Ovary (tissue), 9 donors: Measurements from ENCODE around the gene VPS29. TPM values are rescaled to one million over a fixed set of nuclear protein-coding genes. Genes with fewer than 3 reads are reported as not detected.
A peak's percentile ranks its signal among the peaks of the same experiment; 100 is the strongest.

Experiments
- DNase-seq, 5 donors: peaks; one replicate each; pipeline ENCODE4 v3.0.0-alpha.2; 2019 to 2020
- H3K27ac ChIP-seq, 2 donors: fragments of 200-600 bp; one replicate each; pipeline versions ENCODE4 v1.5.1 to v1.8.0; 2019 to 2022
- H3K27me3 ChIP-seq: fragments of 200-600 bp; one replicate; pipeline ENCODE4 v1.8.0; 2022
- H3K36me3 ChIP-seq: fragments of 200-600 bp; sonication (generic); one replicate; pipeline ENCODE4 v1.5.1; 2019
- H3K4me1 ChIP-seq: one replicate; pipeline ENCODE4 v1.8.1; 2013; ENCODE audit warnings: mild to moderate bottlenecking, moderate library complexity; ENCODE audit not compliant: insufficient read depth
- H3K4me3 ChIP-seq: fragments of 200-600 bp; sonication (generic); one replicate; pipeline ENCODE4 v1.5.1; 2017
- H3K9me3 ChIP-seq, 2 donors: fragments of 200-600 bp in 1 of 2; sonication (generic) in 1 of 2; one replicate each; pipeline versions ENCODE4 v1.5.1 to v1.8.1; 2013 to 2019; ENCODE audit warnings: mild to moderate bottlenecking in 1 of 2, moderate library complexity in 1 of 2
- EP300 ChIP-seq: sonication (generic); formaldehyde crosslinking; IDR thresholded peaks from one replicate; pipeline ENCODE4 v1.6.1; 2017; ENCODE audit warnings: antibody characterized with exemption
- POLR2A ChIP-seq: fragments of 450-650 bp; IDR thresholded peaks from one replicate; pipeline ENCODE4 v1.6.1; 2017; ENCODE audit warnings: antibody characterized with exemption, mild to moderate bottlenecking, moderate library complexity
- WGBS, 3 donors: extraction: QIAGEN DNeasy Blood & Tissue Kit in 1 of 3; methylation state at CpG; one replicate each; pipeline versions ENCODE4 v1.1.5 to v1.1.7; 2013 to 2017; 5-methylcytosine and 5-hydroxymethylcytosine counted together
- intact Hi-C, 4 donors: fragments of 100-400 bp; cut with DNase I; formaldehyde crosslinking; loops; one replicate each; pipeline versions ENCODE4 v1.11.0 to v1.15.1; 2022 to 2023
- polyA plus RNA-seq, 2 donors: library from polyadenylated mRNA; stranded (reverse); fragments of 200-250 nt in 1 of 2; fragments of 350-450 nt in 1 of 2; fragmentation: Illumina TruSeq in 1 of 2; extraction: RNeasy Lipid Tissue Mini Kit (QIAGEN cat#74804) in 1 of 2; gene quantifications; one replicate each; pipeline ENCODE4 v1.2.3, GENCODE V29; 2013 to 2014
- total RNA-seq, 7 donors: library from RNA; depleted of rRNA in 2 of 7; stranded (reverse); fragments of >200 nt in 2 of 7; fragmentation: NEBNext Ultra II Directional in 3 of 7; extraction: Animal tissue kit (Norgen Biotek cat#: 25700) in 3 of 7; gene quantifications; one replicate each; pipeline versions ENCODE4 v1.1.0 to v1.2.4, GENCODE V29; 2016 to 2023
- TF ChIP-seq, protein P1 (sequence below), 3 donors: fragments of 450-650 bp in 2 of 3; fragments of 200-600 bp in 1 of 3; IDR thresholded peaks; one replicate each; pipeline versions ENCODE4 v1.5.1 to v1.8.0; 2016 to 2022; ENCODE audit warnings: antibody characterized with exemption in 3 of 3, mild to moderate bottlenecking in 1 of 3
- donor health status: DM: no; HTN: no; CAD: no; lungs with moderate emphysema.
- donor health status: DM: no; HTN: no; CAD: no.
- donor health status: Bipolar disorder and iron deficiency.
- donor health status: DM: yes; HTN: yes; CAD: no.
- donor health status: DM: no; HTN: no; CAD: no.
- donor health status: DM: yes; HTN: yes; CAD: no.

The VPS29 gene
- total and polyA plus RNA-seq, 9 donors, result 51.3 to 134 (median 82.8) TPM

DNA sequence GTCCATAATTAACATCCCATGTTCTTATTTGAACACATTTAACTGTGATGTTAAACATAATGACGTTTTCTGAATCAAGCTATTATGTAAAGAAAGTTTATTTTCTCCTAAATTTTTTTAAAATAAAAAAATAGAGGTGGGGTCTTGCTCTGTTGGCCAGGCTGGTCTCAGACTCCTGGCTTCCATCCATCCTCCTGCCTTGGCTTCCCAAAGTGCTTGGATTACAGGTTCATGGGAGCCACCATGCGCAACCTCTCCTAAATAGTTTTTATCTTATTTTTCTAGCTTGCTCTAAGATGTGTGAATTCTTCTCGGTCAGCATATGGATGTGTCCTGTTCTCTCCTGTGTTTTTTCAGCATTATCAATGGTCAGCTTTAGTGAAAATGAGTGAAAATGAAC is 3.4 kb upstream of the VPS29 start:
- Histone ChIP-seq H3K27ac (no peak overlapping the region), H3K4me1 (peaks cover 6% of the 10 kb centered on the region), H3K27me3 (no peaks in the 10 kb centered on the region), H3K4me3 (no peak overlapping the region), H3K9me3 (no peaks in the 10 kb centered on the region), H3K36me3 (no peaks in the 10 kb centered on the region)
- DNase-seq, result no peak
- TF ChIP-seq, protein P1, sequence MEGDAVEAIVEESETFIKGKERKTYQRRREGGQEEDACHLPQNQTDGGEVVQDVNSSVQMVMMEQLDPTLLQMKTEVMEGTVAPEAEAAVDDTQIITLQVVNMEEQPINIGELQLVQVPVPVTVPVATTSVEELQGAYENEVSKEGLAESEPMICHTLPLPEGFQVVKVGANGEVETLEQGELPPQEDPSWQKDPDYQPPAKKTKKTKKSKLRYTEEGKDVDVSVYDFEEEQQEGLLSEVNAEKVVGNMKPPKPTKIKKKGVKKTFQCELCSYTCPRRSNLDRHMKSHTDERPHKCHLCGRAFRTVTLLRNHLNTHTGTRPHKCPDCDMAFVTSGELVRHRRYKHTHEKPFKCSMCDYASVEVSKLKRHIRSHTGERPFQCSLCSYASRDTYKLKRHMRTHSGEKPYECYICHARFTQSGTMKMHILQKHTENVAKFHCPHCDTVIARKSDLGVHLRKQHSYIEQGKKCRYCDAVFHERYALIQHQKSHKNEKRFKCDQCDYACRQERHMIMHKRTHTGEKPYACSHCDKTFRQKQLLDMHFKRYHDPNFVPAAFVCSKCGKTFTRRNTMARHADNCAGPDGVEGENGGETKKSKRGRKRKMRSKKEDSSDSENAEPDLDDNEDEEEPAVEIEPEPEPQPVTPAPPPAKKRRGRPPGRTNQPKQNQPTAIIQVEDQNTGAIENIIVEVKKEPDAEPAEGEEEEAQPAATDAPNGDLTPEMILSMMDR (IDR thresholded peaks at IDR 0.05), result no peak
- TF ChIP-seq POLR2A (no peak), EP300 (no peak)
- intact Hi-C loops, result no loop called here
- 69 to 74% (median 69%) methylated on average over 3 of the region's 3 CpGs for WGBS, 3 donors

DNA sequence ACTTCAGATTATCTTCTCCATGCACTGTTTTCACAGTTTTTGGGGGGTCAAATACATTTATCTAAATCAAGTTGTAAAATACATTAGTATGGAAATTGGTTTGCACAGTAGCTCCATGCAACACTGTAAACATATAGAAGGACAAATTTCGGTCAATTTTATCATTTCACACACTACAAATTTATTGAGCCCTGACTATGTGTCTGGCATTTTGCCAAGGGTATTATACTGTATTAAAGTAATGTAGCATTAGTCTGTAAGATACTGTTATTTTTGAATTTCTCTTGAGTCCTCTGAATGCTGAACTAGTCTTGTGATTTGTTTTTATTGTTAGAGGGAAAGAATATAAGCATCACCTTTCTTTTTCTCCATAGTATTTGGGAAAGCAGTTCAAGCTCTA is 1.5 kb upstream of the VPS29 start:
- Histone ChIP-seq H3K27ac (no peak overlapping the region), H3K4me1 (peaks cover 6% of the 10 kb centered on the region), H3K4me3 (no peak overlapping the region), H3K9me3 (no peaks in the 10 kb centered on the region), H3K27me3 (no peaks in the 10 kb centered on the region), H3K36me3 (no peaks in the 10 kb centered on the region)
- DNase-seq, result no peak
- TF ChIP-seq POLR2A (no peak), EP300 (no peak)
- TF ChIP-seq, protein P1 (IDR thresholded peaks at IDR 0.05), result no peak
- 64 to 78% (median 70%) methylated on average over 1 of the region's 1 CpG for WGBS, 3 donors
- intact Hi-C loops, result no loop called here

DNA sequence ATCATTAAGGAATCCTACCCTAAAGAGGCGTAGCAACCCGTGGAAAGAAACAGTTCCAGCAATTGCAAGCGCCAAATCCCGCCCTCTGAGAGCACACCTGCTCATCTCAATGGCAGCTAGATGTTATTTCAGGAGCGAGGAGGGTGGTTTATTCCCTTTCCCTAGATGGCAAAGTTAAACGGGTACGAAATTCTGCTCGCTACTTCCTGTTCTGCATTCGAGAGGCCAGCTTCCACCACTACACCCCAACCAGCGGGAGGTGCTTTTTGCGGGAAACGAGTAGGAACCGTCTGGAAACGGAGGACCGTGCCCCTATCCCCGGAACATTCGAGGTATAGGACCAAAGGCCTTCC is 536 bp downstream of the VPS29 start:
- peak overlapping the region; percentile 92 for H3K4me3 ChIP-seq
- no peaks in the 10 kb centered on the region for H3K36me3 ChIP-seq
- 0% methylated on average over 17 of the region's 17 CpGs for WGBS, 3 donors
- H3K9me3 ChIP-seq, result no peaks in the 10 kb centered on the region
- DNase-seq, result peak in 1 of 5 donors; percentile 26
- H3K27ac ChIP-seq, result peak overlapping the region; percentile 16 to 71
- H3K4me1 ChIP-seq, result peaks cover 8% of the 10 kb centered on the region
- H3K27me3 ChIP-seq, result no peaks in the 10 kb centered on the region
- intact Hi-C loops, result no loop called here
- TF ChIP-seq EP300, result no peak
- TF ChIP-seq, protein P1 (IDR thresholded peaks at IDR 0.05), result no peak
- no peak for TF ChIP-seq POLR2A

DNA sequence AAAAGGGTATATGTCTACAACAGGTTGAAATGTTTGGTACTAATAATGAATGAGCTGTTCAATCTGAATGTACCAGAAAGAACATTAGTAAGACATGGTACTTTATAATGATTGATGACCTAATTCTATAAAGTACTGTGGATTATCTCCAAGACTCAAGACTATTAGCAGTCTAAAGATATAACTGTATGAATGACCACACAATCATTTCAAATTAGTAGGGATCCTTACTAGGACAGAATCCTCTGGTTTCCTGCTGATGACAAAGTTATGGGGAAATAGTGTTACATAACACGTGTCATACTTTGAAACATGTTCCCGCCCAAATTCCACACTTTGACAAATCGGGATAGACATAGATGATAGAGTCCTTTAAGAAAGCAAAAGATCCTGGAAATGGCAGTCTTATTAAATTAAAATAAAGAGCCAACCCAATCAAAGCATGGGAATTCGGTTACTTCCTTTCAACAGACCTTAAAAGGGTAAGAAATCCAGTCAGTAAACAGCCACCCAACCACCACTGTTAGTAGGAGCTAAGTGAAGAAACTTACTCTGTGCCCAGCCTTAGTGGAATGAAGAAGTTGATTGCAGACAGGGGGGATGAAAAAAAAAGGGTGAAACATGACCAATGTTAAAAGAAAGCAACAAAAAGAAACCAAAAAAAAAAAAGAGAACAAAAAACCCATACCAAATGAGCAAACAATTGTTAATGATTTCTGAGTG is 2.8 kb downstream of the VPS29 start:
- Histone ChIP-seq H3K4me1 (peaks cover 8% of the 10 kb centered on the region), H3K36me3 (no peaks in the 10 kb centered on the region), H3K9me3 (no peaks in the 10 kb centered on the region), H3K27me3 (no peaks in the 10 kb centered on the region), H3K27ac (no peak overlapping the region), H3K4me3 (no peak overlapping the region)
- no peak for TF ChIP-seq POLR2A
- TF ChIP-seq, protein P1 (IDR thresholded peaks at IDR 0.05), result no peak
- no peak for TF ChIP-seq EP300
- 63 to 70% (median 64%) methylated on average over 4 of the region's 4 CpGs for WGBS, 3 donors
- intact Hi-C loops, result no loop called here
- DNase-seq, result no peak
